AG08395 (cell line): ENCODE data around the gene HOXC9.
A peak's percentile ranks its signal among the peaks of the same experiment; 100 is the strongest.

Experiments
- DNase-seq: peaks from one replicate; pipeline ENCODE4 v3.0.0; 2012; ENCODE audit warnings: mixed read lengths, low spot score

HOXC9 gene

GRCh38 chr12:54000116-54001114 is at the start of gene HOXC9:
Gene HOXC9, plus strand, starts transcription at chr12:54000161. Its CDS starts 28 bp downstream, at chr12:54000189.
- DNase-seq, result no peak

- no peak for DNase-seq
Observed at GRCh38 chr12:53950437-53950773, 49.6 kb upstream of the HOXC9 start.

- DNase-seq, result no peak
Observed at GRCh38 chr12:53950789-53951576, 49.0 kb upstream of the HOXC9 start.

DNA sequence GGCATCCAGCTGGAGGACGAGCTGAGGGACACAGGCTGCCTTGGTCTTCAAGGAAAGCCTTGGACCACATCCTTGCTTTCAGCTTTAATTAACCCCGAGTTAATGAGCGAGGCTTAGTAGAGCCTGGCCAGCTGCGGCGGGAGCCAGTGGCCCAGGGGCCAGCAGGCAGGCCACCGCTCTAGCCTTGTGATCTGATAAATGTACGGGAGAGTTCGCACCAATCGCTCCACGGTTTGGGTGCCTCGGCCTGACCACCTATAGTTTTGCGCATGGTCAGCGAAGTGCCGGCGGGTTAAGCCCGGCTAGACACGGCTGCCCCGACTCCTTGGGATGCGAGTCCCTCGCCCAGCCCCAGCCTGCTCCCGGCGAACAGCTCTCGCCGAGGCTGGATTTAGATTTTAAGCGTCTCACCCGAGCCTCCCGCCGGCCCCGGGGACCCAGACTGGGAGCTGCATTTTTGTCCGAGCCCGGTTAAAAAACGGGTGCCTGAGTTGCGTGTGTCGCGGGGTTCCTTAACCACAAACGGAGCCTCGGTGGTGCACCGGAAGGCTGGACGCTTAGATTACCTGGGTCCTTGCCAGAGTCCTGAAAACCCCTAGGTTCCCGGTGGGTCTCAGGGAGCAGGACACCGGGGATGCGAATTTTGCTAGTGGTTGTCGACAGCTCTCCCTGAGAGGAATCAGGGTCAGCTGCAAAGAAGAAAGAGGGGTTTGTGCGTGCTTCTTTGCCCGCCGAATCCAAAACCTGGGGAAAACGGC is 48.2 kb upstream of the HOXC9 start:
- no peak for DNase-seq

DNA sequence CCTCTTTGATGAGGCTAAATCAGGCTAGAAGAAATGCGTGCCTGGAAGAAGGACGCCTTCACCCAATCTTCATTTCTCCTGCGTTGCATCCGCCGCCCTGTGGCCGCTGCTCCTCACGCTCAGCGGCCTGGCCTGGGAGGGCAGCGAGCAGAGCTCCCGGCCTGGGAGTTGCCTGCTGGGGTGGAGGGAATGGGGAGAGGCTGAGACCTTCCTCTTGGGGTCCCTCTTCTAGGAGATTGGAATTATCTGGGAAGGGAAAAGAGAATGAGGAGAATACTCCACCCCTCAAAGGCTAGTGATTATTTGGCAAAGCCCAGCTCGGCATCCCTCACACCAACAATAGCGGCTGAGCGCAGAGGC is 47.6 kb upstream of the HOXC9 start:
- DNase-seq, result peak; percentile 26

DNA sequence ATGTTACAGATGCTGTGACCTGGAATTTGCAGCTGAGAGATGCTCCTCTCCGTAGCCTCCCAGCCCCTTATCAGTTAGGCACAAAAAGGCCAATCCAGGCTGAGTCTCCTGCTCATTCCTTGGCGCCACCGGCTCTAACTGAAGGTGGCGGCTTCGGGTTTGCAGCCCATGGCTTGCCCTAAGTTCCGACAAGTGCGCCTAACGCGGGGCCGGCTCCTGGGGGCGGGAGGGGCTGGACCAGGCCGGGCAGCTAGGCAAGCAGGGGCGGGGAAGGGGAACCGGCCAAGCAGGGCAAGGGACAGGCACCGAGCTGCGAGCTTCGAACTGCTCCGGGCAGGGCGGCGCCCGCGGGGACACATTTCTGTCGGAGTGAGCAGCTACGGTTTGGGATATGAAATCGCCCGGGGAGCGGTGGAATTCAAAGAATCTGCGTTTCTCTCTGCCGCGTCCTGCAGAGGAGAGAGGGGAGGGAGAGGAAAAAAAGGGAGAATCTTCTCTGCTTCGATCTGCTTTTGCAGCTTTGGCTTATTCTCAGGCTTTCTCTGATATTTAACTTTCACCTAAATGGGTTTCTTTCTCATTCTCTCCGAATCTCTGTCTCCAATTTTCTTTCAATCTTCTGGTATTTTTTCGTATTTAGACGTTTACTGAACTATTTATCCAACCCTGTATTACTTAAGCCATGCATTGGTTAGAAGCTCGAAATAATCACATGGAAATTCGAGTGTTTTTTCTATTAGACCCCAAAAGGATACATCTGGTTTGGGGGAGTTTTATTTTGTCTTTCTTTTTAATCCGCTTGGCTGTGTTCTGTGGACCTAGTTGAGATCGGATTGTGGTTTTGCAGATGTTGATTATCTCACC is 46.9 kb upstream of the HOXC9 start:
- peak; percentile 29 for DNase-seq

DNA sequence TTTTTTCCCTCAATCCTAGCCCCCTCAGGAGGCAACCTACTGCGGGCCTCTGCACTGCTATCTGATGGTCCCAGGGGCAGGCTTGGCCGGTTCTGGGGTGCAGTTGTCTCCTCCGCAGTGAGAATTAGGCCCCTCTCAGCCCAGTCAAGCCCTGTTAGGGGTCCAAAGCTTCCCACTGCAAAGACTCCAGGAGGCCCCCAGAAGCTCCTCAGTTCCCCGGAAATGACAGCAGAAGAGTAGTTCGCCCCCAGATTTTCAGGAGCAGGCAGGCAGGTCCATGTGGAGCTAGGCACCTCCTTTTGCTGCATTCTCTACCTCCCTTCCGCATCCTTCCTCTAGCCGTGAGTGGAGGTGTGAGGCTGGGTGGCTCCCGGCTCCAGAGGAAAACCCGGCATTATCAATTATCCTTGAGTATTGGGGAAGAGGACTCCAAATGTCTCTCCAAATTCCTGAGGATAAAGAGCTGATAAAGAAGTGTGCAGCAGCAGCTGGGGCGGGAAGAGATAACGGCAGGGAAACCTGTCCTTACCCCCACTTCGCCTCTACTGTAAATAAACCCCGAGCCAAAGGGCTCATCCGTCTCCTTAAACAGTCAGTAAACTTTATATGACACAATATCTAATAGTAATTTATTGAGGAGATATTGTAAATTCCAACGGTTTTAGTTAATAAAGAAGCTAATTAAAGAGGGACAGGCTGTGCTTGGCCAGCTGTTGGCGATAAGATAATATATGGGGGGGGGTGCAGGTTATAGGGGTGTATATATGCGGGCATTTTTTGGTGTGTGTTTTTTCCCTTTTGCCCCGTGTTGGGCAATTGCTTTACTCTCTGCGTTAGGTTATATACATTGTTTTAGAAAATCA is 45.9 kb upstream of the HOXC9 start:
- no peak for DNase-seq

DNA sequence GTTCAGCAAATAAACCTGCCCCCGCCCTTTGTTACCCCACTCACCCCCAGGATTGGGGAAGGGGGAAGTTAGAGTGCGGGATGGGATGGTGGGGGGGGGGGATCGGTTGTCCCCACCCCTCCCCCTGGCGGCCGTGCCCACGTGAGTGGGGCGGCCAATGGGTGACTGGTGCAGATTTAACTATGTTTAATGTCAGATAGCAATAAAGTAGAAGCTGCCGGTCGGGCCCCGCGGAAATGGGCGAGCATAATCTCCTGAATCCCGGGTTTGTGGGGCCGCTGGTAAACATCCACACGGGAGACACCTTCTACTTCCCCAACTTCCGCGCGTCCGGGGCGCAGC is 45.3 kb upstream of the HOXC9 start, which contains the start of gene HOXC12:
TSS of gene HOXC12 (plus strand) at position 210 of the 342 bp plus-strand sequence. CDS start at position 237, 27 bp downstream.
- no peak for DNase-seq

DNA sequence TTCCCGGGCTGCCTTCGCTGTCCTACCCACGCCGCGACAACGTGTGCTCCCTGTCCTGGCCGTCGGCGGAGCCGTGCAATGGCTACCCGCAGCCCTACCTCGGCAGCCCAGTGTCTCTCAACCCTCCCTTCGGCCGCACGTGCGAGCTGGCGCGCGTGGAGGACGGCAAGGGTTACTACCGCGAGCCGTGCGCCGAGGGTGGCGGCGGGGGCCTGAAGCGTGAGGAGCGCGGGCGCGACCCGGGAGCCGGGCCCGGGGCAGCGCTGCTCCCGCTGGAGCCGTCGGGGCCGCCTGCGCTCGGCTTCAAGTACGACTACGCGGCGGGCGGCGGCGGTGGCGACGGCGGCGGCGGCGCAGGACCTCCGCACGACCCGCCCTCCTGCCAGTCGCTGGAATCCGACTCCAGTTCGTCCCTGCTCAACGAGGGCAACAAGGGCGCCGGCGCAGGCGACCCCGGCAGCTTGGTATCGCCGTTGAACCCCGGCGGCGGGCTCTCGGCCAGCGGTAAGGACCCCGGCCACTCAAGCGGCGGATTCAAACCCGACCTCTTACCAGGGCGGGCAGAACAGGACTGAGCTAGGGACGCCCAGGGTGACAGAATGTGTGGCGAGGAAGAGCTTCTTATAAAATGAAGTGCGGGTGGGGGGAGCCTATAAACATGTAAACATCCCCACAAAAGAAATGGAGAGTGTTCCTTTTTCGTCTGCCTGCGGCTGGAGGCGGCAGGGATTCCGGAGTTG is 44.8 kb upstream of the HOXC9 start:
- DNase-seq, result no peak

- DNase-seq, result no peak
Observed at GRCh38 chr12:53955776-53956250, 44.1 kb upstream of the HOXC9 start.

DNA sequence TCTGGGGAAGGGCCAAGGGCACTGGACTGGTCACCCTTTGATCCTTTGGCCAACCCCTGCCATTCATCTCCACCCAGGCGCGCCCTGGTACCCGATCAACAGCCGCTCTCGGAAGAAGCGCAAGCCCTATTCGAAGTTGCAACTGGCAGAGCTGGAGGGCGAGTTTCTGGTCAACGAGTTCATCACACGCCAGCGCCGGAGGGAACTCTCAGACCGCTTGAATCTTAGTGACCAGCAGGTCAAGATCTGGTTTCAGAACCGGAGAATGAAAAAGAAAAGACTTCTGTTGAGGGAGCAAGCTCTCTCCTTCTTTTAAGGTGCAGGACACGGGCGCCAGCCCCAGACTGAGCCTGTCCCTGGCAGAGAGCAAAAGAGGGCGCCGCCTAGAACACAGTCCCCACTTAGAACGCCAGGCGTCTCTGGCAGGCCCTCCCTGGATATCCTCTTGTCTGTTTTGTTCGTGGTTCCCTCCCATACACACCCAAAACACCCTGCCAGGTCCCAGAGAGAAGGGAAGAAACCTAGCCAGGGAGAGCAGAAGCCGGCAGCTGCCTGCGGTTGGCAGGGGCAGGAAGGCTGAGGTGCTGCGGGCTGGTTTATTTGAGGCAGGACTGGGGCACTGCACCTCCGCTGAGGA is 43.6 kb upstream of the HOXC9 start:
- no peak for DNase-seq

DNA sequence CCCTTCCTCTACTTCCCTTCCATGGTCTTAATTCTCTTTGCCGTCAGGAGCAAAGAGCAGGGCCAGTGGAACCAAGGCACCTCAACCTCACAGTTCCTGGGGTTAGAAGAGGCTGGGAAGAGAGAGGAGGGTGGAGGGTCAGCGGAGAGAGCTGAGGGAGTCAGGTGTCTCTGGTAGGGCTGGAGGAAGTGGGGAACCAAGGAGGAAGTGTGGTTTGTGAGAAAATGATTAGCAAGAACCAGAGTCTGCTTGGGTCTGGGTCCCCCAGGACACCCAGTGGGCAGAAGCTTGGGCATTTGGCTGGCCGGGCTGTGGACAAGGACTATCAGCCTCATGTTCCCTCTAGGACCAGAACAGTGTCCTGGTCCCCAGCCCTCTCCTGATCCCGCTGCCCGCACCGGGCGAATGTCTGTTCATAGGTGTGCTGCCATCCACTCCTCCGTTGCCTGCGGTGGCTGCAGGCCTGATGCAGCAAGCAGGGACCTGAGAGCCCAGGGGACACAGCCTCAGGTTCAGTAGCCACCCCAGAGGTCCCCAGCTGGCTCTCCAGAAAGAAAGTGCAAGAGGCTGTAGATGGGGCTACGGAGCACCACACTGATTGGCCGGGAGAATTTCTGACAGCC is 42.9 kb upstream of the HOXC9 start:
- no peak for DNase-seq

GRCh38 chr12:53958128-53958527 is 41.8 kb upstream of the HOXC9 start:
- no peak for DNase-seq

DNA sequence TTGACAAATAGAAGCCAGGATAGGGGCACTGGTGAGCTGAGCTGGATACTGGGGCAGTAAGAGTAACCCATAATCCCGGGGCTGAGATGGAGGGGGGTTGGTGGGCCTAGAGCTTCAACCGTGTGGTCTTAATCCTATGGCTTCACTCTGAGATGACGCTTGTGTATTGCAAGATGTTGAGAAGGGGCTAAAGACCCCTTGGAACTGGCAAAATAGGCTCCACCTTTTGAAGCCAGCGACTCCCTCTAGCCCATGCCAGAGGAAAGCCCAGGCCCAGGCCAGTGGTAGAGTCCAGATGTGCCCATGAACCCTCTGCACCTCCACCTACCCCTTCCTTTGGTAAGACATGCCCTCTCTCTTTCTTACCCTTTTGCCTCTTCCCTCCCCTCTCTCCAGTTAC is 40.6 kb upstream of the HOXC9 start:
- no peak for DNase-seq

GRCh38 chr12:53960187-53961024 is 39.6 kb upstream of the HOXC9 start:
- no peak for DNase-seq

DNA sequence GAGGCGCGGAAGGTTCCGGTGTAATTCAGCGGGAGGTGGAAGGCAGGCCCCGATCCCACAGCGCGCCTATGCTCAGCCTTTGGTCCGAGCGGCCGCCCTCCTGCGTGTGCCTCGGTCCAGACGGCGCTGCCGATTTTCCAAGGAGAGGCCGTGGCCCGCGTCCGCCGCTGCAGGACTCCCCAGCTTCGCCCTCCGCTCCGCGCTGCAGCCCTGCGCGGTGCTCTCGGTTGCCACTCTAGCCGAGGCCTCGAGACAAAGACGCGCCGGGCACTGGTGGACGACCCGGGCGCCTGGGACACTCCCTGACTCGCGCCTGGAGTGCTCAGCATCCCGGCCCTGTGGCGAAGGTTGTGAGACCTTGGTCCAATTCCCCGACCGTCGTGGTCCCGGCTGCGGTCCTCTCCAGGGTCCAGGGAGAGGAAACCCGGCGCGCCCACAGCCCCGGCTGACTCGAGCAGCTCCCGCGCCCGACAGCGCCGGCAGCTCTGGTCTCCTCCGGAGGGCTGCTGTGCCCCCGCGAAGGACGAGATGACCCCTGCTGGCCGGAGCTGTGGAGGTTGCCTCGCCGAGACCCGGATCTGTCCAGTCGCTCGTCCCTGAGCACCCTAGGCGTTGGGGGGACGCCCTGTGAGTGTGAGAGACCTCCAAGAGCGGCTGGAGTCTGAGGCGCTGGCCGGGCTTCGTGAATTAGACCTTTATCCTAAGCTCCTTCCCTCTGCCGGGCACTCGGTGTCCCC is 38.8 kb upstream of the HOXC9 start:
- DNase-seq, result no peak

DNA sequence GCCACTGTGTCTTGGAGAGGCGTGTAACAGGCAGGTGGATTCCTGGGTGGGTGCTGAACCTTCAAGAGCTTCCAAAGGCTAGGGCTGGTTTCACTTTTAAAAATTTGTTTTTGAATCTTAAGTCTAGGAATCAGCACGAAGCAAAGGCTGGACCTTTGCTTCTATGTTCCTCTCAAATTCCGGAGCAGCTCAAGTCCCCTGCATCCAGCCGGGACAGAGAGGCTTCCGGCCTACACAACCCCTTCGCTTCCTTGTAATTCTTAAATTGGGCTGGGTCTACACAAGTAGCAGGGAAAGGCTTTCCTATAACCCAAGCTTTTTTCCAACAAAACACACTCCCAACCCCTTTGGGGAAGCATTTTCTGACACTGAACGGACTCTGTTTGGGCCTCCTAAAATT is 37.0 kb upstream of the HOXC9 start:
- DNase-seq, result no peak
